Activated CD4-positive, alpha-beta T cell treated with anti-CD3 and anti-CD28 coated beads, Interleukin-2, Interleukin-6, amounts not matched to agents 100 ng/mL and 50 ng/mL, durations not matched to agents 16 hours and 8 hours (primary cell): ENCODE measurements around the gene POLR3GL.
"Not testable (repeated sequence)": the region's sequence is repeated elsewhere in the genome, so short reads cannot be mapped to it uniquely, and the experiment has no call there.

Source experiments
- DNase-seq: peaks from one replicate; pipeline ENCODE4 v3.0.0-alpha.2; 2020

The POLR3GL gene

GRCh38 chr1:146021622-146022402, 57.3 kb downstream of the POLR3GL start, which contains the start of gene HJV:
Gene HJV (minus strand): TSS chr1:146021735. CDS start chr1:146020231, 1,504 bp downstream.
- DNase-seq = no peak

- DNase-seq = no peak
Measured at GRCh38 chr1:146022403-146023127, 58.1 kb downstream of the POLR3GL start.

- DNase-seq = not testable (repeated sequence)
Measured at GRCh38 chr1:146025787-146026495, 61.5 kb downstream of the POLR3GL start.

- DNase-seq = not testable (repeated sequence)
Measured at GRCh38 chr1:146026650-146027049, 62.2 kb downstream of the POLR3GL start.
